BJ (cell line): ENCODE results near the gene ZNF521. TPM values are rescaled to one million over a fixed set of nuclear protein-coding genes. Genes with fewer than 3 reads are reported as not detected.

Experiments
- CTCF ChIA-PET: fragments of 350-600 bp; formaldehyde crosslinking; extraction: SDS; loops from one replicate; lab custom pipeline; 2021; ENCODE audit warnings: antibody characterized with exemption, inconsistent platforms; lab: Yijun Ruan, JAX
- POLR2A ChIA-PET: fragments of 300-600 bp; sonication (Branson Sonifier 250); formaldehyde crosslinking; extraction: SDS; loops from one replicate; lab custom pipeline; 2021; ENCODE audit warnings: antibody characterized with exemption; lab: Charles Lee
- DNase-seq: peaks from one replicate; pipeline ENCODE4 v3.0.0-alpha.2; 2011; ENCODE audit warnings: low read depth
- H3K27me3 ChIP-seq: 2 replicates; pipeline ENCODE4 v1.6.0; 2011; ENCODE audit warnings: low read length; ENCODE audit not compliant: control insufficient read depth, insufficient read depth
- H3K36me3 ChIP-seq: 2 replicates; pipeline ENCODE4 v1.5.1; 2011; ENCODE audit warnings: low read length; ENCODE audit not compliant: control insufficient read depth, insufficient read depth
- H3K4me3 ChIP-seq: 2 replicates; pipeline ENCODE4 v1.5.1; 2011; ENCODE audit warnings: low read depth, mild to moderate bottlenecking, control low read depth, low read length
- polyA plus RNA-seq: library from polyadenylated mRNA; depleted of rRNA; stranded (reverse); fragments of >200 nt; gene quantifications from 2 replicates; pipeline ENCODE4 v1.2.3, GENCODE V29; 2011
- TF ChIP-seq, protein P1 (sequence below): IDR thresholded peaks from 2 replicates; pipeline ENCODE4 v1.5.1; 2011; ENCODE audit warnings: low read depth, mild to moderate bottlenecking, control low read depth, inconsistent platforms, low read length, moderate library complexity; ENCODE audit not compliant: insufficient read depth

The ZNF521 gene
- polyA plus RNA-seq, 1 experiment = 29.3 TPM

DNA sequence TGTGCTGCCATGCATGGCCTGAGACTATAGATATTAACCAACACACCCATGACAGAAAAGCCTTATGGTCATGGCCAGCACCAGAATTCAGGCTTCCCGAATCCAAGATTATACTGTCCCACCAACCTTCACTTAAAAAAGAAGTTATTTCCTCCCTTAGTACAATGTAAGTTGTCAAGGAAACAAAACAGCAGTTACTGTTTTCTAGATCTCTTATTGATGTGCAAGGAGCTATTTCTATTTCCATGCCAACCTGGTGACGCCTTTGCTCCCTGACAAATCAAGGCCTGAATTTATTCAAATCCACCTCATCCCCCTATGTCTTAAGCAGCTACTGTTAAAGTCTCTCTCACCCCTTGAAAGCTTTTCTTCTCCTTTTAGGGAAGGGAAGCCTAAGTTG, 249.3 kb downstream of the ZNF521 start:
- ChIA-PET POLR2A (no interaction called here), CTCF (no interaction called here)
- Histone ChIP-seq H3K27me3 (no peaks in the 10 kb centered on the region), H3K4me3 (no peak overlapping the region), H3K36me3 (no peaks in the 10 kb centered on the region)
- TF ChIP-seq, protein P1, sequence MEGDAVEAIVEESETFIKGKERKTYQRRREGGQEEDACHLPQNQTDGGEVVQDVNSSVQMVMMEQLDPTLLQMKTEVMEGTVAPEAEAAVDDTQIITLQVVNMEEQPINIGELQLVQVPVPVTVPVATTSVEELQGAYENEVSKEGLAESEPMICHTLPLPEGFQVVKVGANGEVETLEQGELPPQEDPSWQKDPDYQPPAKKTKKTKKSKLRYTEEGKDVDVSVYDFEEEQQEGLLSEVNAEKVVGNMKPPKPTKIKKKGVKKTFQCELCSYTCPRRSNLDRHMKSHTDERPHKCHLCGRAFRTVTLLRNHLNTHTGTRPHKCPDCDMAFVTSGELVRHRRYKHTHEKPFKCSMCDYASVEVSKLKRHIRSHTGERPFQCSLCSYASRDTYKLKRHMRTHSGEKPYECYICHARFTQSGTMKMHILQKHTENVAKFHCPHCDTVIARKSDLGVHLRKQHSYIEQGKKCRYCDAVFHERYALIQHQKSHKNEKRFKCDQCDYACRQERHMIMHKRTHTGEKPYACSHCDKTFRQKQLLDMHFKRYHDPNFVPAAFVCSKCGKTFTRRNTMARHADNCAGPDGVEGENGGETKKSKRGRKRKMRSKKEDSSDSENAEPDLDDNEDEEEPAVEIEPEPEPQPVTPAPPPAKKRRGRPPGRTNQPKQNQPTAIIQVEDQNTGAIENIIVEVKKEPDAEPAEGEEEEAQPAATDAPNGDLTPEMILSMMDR = no peak
- no peak for DNase-seq

DNA sequence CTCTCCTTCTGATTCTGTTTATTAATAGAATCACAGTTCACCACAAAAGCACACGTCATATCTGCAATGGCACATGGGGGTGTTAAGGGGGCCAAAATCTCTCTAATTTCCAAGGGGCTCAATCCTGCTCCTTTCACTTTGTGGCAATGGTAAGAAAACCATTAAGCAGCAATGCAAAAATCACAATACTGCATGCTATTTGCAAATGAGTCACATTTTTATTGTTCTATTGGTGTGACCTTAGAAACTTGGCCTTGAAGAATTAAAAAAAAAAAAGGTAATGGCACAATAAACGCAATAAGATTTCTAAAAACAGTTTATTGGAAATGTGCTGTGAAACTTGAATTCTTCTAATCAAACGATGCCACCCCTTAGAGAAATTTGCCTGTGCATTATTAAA, 251.5 kb downstream of the ZNF521 start:
- CTCF ChIA-PET = interaction anchor here (0.6 kb wide), 1 partner anchor 88 kb away, joined by 3 read pairs; no protein-coding TSS in a partner anchor
- Histone ChIP-seq H3K27me3 (no peaks in the 10 kb centered on the region), H3K4me3 (no peak overlapping the region), H3K36me3 (no peaks in the 10 kb centered on the region)
- TF ChIP-seq, protein P1 = no peak
- POLR2A ChIA-PET = no interaction called here
- DNase-seq = no peak

DNA sequence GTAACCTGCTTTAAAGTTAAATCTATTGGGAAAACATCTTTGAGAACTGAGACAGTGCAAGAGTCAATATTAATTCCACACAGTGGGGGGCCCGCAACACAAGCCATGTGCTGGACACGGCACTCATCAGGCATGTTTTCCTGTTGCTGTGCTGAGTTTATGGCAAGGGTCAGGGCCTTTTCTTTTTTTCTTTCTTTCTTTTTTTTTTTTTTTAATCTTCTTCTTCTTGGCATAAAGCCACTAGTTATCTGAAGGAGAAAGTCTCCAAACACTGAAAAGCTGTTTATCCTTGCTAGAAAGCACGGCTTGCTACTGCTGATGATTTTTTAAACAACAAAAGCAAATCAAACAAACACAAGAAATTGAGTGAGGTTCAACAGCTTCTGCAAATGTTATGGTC, 252.1 kb downstream of the ZNF521 start:
- DNase-seq = no peak
- TF ChIP-seq, protein P1 = 0 out of 2 replicates have a peak, but pooled peaks have one; percentile 8
- ChIA-PET CTCF (interaction anchor here (0.6 to 0.8 kb wide), 2 partner anchors 87 to 252 kb away, joined by 3 read pairs; partner anchors contain the start of gene ZNF521), POLR2A (no interaction called here)
- H3K36me3 ChIP-seq = no peaks in the 10 kb centered on the region
- H3K27me3 ChIP-seq = no peaks in the 10 kb centered on the region
- no peak overlapping the region for H3K4me3 ChIP-seq

DNA sequence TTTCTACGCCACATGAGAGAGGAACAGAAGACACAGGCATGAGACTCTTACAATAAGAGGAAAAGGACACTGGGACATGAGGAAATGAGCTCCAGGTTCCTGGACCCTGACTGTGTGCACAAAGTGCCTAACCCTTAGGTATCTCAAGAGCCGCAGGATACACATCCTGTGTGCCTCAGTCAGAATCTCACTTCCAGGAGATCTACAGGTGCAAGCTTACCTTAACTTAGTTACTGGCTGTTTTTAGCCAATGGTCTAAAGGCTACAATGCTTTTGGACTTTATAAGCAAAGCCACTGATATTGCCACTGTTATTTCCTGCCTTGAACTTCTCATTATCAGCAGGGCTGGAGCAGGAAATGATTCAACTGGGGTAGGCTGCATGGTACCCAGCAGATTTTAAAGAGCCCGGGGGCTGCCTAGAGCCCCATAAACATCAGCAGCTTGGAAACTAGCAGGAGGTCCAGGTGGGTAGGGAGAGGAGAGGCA, 254.4 kb downstream of the ZNF521 start:
- ChIA-PET POLR2A (no interaction called here), CTCF (no interaction called here)
- no peak overlapping the region for H3K4me3 ChIP-seq
- no peak for DNase-seq
- H3K36me3 ChIP-seq = no peaks in the 10 kb centered on the region
- TF ChIP-seq, protein P1 = no peak
- no peaks in the 10 kb centered on the region for H3K27me3 ChIP-seq

DNA sequence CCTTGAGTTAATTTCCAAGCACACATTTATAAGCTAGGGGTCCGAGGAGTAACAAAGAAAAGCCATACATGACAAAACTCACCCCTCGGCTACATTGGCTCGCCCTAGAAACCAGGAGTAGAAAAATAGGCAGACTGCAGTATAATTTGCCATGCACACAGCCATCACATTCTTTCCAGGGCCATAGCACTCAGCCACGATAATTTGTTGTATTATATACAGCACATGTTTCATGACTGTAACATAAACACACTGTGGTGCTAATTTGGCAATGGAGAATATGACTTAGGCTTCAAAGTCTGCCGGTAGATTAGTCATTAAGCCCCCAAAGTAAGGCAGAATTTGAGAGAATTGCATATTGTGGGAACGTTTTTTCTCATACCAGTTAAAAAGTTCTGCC, 254.9 kb downstream of the ZNF521 start:
- TF ChIP-seq, protein P1 = no peak
- no peak overlapping the region for H3K4me3 ChIP-seq
- ChIA-PET CTCF (interaction anchor here (0.7 kb wide), 1 partner anchor 16 kb away, joined by 3 read pairs; no protein-coding TSS in a partner anchor), POLR2A (no interaction called here)
- no peak for DNase-seq
- H3K36me3 ChIP-seq = no peaks in the 10 kb centered on the region
- no peaks in the 10 kb centered on the region for H3K27me3 ChIP-seq
